ENCODE results near the gene NEK7.
"Not testable (repeated sequence)": the region's sequence is repeated elsewhere in the genome, so short reads cannot be mapped to it uniquely, and the experiment has no call there.

NEK7 gene

GRCh38 chr1:198156745-198157240 lies at the start of gene NEK7:
Gene NEK7 (plus strand): TSS chr1:198156998. CDS start chr1:198232581, 75,583 bp downstream.
- peak; percentile 63 for DNase-seq

DNA sequence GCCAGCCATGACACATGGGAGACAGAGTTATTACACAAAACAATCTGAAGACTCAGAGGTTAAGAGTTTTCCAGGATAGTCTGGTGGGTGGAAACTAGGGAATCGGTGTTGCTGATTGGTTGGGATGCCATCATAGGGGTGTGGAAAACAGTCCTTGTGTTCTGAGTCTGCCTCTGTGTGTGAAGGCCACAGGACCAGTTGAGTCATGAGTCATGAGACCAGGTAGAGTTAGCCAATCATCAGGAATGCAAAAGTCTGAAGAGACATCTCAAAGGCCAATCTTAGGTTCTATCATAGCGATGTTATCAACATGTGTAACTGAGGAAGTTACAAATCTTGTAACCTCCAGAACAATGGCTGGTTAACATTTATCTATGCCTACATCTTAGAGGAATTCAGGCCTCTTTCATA lies 49.7 kb upstream of the NEK7 start:
- no peak for DNase-seq

GRCh38 chr1:198108636-198109370 lies 48.0 kb upstream of the NEK7 start:
- no peak for DNase-seq

- DNase-seq, result no peak
These were observed 47.5 kb upstream of the NEK7 start for GRCh38 chr1:198109371-198109715.

DNA sequence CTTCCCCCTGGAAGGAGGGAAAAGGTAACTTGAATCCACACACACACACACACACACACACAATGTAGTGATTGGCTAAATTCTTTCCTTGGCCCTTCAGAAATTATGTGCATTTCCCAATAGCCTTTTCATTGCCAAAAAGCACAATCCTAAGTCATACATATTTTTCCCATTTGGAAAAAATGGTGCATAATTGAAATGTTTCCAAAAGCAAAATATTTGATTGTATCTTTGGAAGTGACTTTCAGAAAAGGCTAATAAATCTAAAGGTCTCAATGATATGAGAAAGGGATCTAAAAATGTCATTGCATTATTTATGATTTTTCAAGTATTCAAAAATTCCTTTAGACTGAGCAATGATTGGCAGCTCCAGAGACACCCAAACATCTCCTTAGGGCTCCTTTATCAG lies 43.5 kb upstream of the NEK7 start:
- no peak for DNase-seq

GRCh38 chr1:198116069-198116468 lies 40.7 kb upstream of the NEK7 start:
- peak; percentile 47 for DNase-seq

DNA sequence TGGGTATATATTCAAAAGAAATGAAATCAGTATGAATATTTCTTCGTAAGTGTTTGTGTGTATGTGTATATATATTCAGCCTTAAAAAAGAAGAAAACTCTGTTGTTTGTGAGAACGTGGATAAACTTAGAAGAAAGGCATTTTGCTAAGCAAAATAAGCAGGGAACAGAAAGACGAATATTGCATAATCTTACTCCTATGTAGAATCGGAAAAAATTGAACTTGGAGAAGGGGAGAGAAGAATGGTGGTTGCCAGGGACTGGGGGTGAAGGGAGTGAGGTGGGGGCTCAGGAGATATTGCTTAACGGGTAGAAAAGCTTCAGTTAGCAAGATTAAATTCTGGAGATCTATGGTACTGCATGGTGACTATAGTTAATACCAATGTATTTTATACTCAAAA lies 40.3 kb upstream of the NEK7 start:
- no peak for DNase-seq

DNA sequence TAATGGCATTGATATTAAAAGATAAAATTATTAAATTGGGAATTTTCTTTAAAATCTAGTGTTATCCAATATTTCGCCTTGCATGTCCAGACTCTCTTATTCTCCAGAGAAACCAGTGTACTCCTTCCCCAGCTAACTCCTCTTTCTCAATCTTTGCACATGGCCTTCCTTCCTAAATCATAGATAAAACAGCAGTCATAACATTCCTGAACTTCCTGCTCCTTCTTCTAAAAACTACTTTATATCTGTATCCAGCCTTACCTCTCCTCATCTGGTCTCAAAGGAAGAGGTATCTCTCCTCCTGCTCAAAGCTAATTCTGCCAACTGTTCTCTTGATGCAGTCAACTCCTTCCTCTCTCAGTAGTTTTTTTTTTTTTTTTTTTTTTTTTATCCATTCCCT lies 39.5 kb upstream of the NEK7 start:
- no peak for DNase-seq

DNA sequence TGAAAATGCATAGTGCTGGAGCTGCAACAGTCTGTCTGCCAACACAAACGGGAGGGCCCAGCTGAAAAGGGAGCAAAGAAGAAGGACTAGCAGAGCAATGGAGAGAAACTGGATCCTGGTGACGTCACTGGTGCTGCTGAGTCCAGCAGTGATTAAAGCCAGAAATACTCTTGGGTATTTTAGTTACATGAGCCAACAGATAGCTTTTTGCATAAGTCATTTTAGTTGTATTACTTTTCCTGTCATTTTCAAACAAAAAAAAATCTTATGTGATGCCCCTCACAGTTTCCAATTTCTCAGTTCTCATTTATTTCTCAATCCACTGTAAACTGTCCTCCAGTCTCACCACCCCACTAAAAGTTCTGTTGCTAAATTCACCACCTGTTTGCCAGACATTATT lies 38.7 kb upstream of the NEK7 start:
- DNase-seq, result no peak

DNA sequence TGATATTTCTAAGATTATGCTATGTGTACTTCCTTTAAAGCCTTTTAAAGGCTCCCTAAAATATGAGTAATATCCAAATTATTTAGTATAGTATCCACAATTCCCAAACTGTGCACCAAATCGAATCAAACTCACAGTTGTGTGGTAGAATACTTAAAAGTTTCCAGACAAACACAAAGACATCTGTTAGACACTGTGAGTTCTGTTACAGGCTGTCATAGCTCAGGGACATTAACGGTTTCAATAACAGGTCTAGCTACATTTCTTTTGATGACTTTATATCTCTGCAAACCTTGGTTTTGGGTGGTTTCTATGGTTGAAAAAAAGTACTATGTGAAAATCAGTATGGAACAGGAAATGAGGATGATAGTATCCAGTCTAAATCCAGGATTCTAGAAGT lies 36.9 kb upstream of the NEK7 start:
- no peak for DNase-seq

DNA sequence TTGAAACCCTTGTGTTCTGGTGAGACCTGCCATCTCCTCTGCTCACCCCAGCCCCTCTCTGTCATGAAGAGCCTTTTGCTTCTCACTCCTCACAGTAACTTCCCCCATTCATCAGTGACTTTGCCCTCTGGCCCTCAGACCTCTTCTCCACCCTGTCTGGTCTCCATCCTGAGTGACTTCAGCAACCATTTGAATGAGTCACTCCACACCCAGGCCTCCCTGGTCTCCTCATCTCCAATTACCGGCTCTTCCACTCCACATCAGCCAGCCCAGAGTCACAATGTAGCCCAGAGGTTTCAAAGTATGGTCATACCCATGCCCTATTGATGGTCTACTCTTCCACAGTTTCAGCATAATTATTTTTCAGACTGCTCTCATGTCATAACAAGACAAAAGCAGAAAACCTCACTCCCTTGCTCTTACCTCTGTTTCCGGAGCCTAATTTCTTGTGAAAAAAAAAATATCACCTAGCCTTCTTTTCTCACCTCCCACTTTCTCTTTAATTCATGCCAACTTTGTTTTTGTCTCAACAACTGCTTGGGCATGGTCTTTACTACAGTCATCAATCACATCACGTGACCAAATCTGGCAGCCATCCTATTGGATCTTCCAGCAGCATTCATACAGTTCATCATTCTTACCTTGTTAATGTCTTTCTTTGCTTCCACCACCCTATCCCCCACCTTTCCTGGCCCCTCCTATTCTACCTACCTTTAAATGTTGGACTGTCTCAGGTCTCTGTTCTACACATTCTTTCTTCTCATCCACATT lies 35.6 kb upstream of the NEK7 start:
- DNase-seq, result no peak

DNA sequence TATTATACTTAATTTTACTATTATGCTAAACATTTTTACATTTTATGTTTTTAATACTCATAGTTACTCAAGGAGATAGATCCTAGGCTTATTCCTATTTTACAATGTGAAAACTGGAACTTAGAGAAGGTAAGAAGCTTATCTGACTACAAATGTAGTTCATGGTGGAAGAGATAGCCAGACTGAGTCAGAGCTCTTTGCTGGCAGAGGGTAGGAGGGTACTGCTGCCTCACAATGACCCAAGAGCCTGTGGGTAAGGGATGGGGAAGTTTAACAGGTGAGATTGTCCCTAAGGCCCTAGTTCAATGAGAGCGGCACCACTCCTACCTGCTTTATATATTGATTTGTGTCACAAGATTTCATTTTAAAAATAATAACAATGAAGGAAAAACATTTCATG lies 34.1 kb upstream of the NEK7 start:
- DNase-seq, result no peak

DNA sequence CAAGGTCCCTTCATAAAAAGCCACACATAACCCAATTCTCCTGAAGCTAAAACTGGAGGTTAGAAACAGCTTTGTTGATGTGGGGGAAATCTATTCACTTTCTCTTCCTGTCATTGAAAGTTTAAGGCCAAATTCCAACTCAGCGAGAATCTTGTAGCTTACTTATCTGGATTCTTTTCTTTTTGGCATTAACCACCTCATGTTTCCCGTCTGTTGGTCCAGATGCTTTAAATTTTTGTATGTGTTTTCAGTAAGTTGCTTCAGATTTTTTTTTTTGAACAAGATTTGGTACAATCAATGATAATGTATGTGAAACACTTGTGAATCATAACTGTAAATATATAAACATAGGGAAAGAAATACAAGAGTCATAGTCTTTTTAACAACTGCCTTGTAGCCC lies 33.7 kb upstream of the NEK7 start:
- DNase-seq, result no peak

GRCh38 chr1:198124673-198125072 lies 32.1 kb upstream of the NEK7 start:
- no peak for DNase-seq

DNA sequence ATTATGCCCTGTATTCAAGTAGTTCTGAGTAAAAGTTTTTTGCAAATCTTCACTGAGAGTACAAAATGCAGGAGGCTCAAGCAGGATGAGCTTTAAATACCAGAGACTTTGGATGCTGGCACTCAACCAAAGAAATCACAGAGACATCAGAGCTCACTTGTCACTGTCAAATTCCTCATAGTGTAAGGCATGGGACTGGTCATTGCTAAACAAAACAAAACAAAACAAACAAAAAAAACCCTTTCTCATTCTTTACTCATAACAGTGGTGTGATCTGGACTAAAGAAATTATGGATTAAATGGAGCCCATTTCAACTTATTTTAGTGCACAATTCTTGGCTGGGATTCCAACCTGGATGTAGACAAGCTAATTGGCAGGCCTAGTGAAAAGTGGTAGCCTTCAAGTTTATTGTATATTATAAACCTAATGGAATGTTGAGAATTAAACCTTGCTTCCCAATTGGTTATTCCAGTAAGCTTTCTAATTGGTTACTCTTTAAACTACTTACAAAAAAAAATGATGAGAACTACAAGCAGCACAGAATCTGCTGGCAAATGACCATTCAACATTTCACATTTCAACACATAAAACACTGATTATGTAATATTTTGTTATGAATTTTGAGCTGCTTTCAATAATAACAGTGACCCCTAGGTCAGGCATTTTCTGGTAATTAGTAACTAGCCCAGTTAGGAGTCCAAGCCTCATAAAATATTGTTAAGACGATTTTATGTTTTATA lies 30.6 kb upstream of the NEK7 start:
- DNase-seq, result no peak

GRCh38 chr1:198128533-198128932 lies 28.3 kb upstream of the NEK7 start:
- peak; percentile 20 for DNase-seq

- not testable (repeated sequence) for DNase-seq
These were observed 26.7 kb upstream of the NEK7 start for GRCh38 chr1:198130053-198130452.

DNA sequence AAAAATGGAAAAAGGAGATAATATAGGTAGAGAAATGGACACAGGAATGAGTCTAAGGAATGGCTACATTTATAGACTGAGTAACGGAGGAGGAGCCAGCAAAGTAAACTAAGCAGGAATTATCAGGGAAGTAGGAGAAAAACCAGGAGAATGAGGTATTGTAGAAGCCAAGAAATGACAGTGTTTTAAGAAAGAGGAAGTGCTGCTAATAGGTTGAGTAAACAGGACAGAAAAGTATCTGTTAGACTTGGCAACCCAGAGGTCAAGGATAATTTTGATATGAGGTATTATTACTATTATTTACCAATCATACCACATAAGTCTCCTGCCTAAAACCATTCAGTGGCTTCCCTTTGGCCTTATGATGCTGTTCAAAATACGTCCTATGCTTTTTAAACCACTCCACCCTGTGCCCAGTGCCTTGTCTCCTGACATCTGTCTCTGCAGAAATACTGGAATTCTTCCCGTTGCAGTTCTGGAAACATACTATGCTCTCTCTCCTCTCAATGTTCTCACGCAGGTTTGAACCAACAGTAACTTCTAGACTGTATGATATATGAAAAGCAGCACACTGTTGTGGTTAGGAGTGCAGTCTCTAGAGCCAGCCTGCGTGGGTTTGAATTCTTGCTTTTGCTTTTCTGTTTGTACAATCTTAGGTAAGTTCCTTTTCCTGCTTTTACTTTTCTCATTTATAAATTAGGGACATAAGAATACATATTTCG lies 24.6 kb upstream of the NEK7 start:
- no peak for DNase-seq

GRCh38 chr1:198134252-198134651 lies 22.5 kb upstream of the NEK7 start:
- DNase-seq, result no peak

DNA sequence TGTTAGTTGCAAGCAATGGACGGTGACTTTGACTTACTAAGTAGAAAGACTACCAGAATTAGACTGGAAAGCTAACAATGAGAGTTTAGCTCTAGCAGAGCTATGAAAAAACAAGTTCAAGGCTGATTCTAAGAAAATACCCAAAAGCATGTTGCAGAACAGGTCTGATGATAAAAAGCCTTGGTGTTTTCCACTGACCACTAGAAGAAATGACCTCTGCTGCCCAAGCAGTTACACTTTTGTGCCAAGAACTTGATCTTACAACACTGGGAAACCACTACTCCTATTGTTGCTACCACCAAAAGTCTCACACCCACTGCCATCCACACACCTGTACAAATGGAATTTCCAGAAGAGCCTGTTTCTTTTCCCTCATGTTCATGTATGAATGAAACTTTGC lies 21.4 kb upstream of the NEK7 start:
- DNase-seq, result no peak

DNA sequence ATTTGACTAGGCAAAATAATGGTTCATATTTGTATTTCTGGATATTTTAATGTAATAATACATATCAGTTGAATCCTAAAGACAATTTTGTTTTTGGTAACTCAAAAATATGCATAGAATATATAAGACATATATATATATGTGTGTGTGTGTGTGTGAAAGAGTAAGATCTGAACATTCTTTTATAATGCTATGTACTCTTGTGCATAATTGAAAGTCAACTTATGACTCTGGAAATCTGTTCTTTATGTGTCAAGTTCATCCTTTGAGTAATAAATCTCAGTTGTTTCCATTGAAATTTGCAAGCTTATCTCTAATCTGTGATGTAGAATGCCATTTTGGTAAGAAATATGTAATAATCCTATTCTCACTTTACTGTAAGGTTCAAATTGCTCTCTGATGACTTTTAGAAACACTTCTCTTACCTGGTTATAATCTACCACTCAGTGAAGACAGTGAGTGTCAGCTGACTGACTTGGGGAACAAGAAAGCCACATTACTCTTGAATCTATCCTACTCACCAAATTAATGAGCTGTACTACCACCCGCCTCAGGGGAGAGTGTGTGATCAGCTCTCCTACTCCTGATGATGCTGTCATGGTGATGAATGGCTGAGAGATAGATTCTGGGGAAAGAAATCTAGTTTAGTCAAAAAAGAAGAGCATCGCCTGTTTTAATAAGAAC lies 15.0 kb upstream of the NEK7 start:
- no peak for DNase-seq

GRCh38 chr1:198143797-198144196 lies 13.0 kb upstream of the NEK7 start:
- no peak for DNase-seq

Measured in NCI-H526 treated with DMSO at 0.1 percent for 48 hours (cell line).